Measurements from ENCODE around the gene BTG4. TPM values are rescaled to one million over a fixed set of nuclear protein-coding genes. Genes with fewer than 3 reads are reported as not detected.
A peak's percentile ranks its signal among the peaks of the same experiment; 100 is the strongest.

Gene BTG4
- total and polyA plus RNA-seq, 9 of the 15 experiments (the other 6 are each of a cell fraction or from before 2014, with no cell fraction given), result not detected

DNA sequence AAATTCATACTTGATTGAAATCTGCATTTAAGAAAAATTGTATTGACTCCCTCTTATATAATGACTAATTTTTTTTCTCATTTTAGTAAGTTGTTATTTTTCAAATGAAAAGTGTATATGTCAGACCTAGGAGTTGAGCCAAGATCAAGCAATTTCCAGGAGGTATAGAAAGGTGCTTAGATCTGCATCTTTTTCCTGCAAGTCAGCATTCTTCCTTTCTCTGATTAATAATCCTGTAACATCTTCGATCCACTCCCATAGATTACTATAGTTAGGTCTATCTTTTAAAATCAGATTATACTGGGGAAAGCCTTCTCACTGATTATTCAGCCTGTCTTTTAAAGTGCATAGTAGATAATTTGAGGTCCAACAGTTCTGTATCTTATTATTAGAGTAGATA is 15.1 kb upstream of the BTG4 start:
- Histone ChIP-seq H3K4me3 (no peak overlapping the region), H3K4me2 (ENCODE audit: insufficient read depth, low read length) (no peak overlapping the region), H3K4me1 (replicated peaks in 1 of 2; ENCODE audit: control insufficient read depth in 2 of 2, insufficient read depth in 2 of 2, low read length in 2 of 2) (no peaks in the 10 kb centered on the region), H2AFZ (ENCODE audit: low read depth, low read length) (no peak overlapping the region), H3K9ac (ENCODE audit: insufficient read depth in 1 of 2, low read depth in 2 of 2, low read length in 2 of 2) (no peak overlapping the region), H3K79me2 (ENCODE audit: control insufficient read depth, insufficient read depth, low read length) (no peaks in the 10 kb centered on the region), H3K9me1 (ENCODE audit: control insufficient read depth, insufficient read depth, low read length) (no peaks in the 10 kb centered on the region), H3K9me3 (replicated peaks; ENCODE audit: control insufficient read depth, insufficient read depth, low read depth, low read length) (no peaks in the 10 kb centered on the region), H3K27me3 (ENCODE audit: control insufficient read depth in 2 of 2, insufficient read depth in 2 of 2, low read length in 2 of 2) (peaks cover 5 to 20% of the 10 kb centered on the region in 2 experiments), H3K36me3 (ENCODE audit: control insufficient read depth, insufficient read depth, low read length) (no peaks in the 10 kb centered on the region), H4K20me1 (replicated peaks; ENCODE audit: control insufficient read depth, insufficient read depth, low read length) (no peaks in the 10 kb centered on the region), H3K27ac (ENCODE audit: extremely low read depth, low read depth, low read length) (no peak overlapping the region)
- DNase-seq (ENCODE audit: extremely low read depth in 1 of 4, low spot score in 3 of 4), result no peak
- no peak for ATAC-seq
- intact Hi-C loops (cut with micrococcal nuclease), result no loop called here
- in situ Hi-C loops (cut with MboI), result no loop called here
- ChIA-PET CTCF (ENCODE audit: low intra/inter-chr PET ratio) (no interaction called here), POLR2A (no interaction called here)
- TF ChIP-seq C11orf30 (IDR thresholded peaks at IDR 0.05; ENCODE audit: low read depth), result peak; percentile 46; the same call in 1 of the 2 replicates
- TF ChIP-seq MAFK (IDR thresholded peaks at IDR 0.05; ENCODE audit: low read length), result 0 out of 2 replicates have a peak, but pooled peaks have one; percentile 39
- TF ChIP-seq MAFF (IDR thresholded peaks at IDR 0.05; ENCODE audit: low read length), result 0 out of 2 replicates have a peak, but pooled peaks have one; percentile 12
- no peak for TF ChIP-seq PCBP1 (IDR thresholded peaks at IDR 0.05; ENCODE audit: low read depth, low read length, poor library complexity, severe bottlenecking)
- TF ChIP-seq MAFG (tag; conservative IDR thresholded peaks at IDR 0.05), result peak; percentile 53; the same call in 1 of the 2 replicates
- no peak for TF ChIP-seq CUX1 (CRISPR knock-in tag; IDR thresholded peaks at IDR 0.05)
- peak; percentile 66 for TF ChIP-seq ZNF316 (IDR thresholded peaks at IDR 0.05)
- no peak for FAIRE-seq
- no TSS peak for BruUV-seq (replicated peaks)
- 0% methylated on average over 1 of the region's 1 CpG for WGBS (ENCODE audit: insufficient coverage, low coverage, missing lambda C conversion rate)

Data from K562 (cell line).